ENCODE data around the gene GPATCH4.

Gene GPATCH4

DNA sequence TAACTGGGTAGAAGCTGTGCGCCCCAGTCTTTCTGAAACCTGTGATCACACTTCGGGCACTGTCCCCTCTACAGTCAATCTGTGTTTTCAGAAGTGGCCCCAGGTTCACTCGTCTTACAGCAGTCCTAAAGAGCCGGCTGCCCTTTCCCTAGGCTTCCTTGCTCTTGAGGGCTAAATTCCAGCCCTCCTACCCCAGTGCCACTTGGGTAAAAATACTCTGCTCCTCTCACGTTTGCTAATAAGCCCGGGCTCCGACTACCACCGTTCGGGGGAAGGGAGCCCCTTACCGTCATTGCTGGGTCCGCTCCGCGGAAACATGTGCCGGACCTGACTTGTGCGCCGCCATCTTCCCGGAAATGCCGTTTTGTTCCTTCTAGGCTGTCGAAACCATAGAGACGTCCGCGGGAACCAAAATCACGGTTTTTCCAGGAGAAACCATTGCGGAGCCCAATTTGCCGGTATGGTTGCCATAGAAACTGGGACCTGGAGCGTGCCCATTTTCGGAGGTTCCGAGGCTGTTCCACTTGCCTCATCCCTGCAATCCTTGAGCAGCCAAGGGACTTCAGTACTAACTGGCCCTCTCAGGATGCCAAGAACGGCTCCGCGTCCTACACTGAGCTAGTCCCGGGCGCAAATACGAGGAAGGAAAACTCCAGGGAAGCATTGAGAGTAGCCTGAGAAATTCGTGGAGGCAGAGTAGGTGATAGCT lies at the start of gene GPATCH4:
TSS of gene GPATCH4 (minus strand) at position 358 of the 709 bp plus-strand sequence.
- H2AFZ ChIP-seq, result peak within 1 kb of the TSS; percentile 90
- peak within 1 kb of the TSS; percentile 54 for H3K27ac ChIP-seq
- H3K27me3 ChIP-seq (ENCODE audit: control insufficient read depth, insufficient read depth, low read length), result no peaks in the 10 kb centered on the region
- no peaks in the 10 kb centered on the region for H3K36me3 ChIP-seq (ENCODE audit: control insufficient read depth, insufficient read depth, low read length)
- no peaks in the 10 kb centered on the region for H3K4me1 ChIP-seq
- no peaks in the 10 kb centered on the region for H3K79me2 ChIP-seq
- H3K9ac ChIP-seq, result no peak within 1 kb of the TSS
- TF ChIP-seq, protein P1, sequence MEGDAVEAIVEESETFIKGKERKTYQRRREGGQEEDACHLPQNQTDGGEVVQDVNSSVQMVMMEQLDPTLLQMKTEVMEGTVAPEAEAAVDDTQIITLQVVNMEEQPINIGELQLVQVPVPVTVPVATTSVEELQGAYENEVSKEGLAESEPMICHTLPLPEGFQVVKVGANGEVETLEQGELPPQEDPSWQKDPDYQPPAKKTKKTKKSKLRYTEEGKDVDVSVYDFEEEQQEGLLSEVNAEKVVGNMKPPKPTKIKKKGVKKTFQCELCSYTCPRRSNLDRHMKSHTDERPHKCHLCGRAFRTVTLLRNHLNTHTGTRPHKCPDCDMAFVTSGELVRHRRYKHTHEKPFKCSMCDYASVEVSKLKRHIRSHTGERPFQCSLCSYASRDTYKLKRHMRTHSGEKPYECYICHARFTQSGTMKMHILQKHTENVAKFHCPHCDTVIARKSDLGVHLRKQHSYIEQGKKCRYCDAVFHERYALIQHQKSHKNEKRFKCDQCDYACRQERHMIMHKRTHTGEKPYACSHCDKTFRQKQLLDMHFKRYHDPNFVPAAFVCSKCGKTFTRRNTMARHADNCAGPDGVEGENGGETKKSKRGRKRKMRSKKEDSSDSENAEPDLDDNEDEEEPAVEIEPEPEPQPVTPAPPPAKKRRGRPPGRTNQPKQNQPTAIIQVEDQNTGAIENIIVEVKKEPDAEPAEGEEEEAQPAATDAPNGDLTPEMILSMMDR (IDR thresholded peaks at IDR 0.05), result no peak
- H3K4me2 ChIP-seq (ENCODE audit: low read length), result peak within 1 kb of the TSS; percentile 68
- H3K4me3 ChIP-seq (ENCODE audit: low read depth, low read length), result peak within 1 kb of the TSS; percentile 80
- no peaks in the 10 kb centered on the region for H3K9me3 ChIP-seq (ENCODE audit: control insufficient read depth, low read length)

DNA sequence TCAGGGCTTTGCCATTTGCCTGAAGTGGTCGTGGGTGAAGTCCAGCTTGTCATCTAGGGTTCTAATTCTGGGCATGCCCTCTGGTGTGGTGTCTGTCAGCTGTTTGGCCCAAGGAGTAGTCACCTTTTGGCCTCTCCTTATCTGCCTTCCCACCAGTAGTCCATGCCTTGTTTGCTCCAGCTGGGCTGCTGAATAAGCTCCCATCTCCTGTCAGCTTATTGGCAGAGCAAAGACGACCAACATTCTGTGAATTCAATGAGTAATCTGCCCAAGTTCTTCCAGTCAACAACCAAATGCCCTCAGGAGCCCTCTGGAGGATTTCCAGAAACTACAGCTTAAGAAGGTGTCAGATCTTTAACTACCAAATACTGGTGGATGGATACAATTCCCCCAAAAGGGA lies 47.7 kb upstream of the GPATCH4 start:
- Histone ChIP-seq H3K79me2 (no peaks in the 10 kb centered on the region), H3K27me3 (ENCODE audit: control insufficient read depth, insufficient read depth, low read length) (no peaks in the 10 kb centered on the region), H3K27ac (no peak overlapping the region), H2AFZ (no peak overlapping the region), H3K9me3 (ENCODE audit: control insufficient read depth, low read length) (no peaks in the 10 kb centered on the region), H3K36me3 (ENCODE audit: control insufficient read depth, insufficient read depth, low read length) (no peaks in the 10 kb centered on the region), H3K9ac (no peak overlapping the region), H3K4me2 (ENCODE audit: low read length) (no peak overlapping the region), H3K4me1 (no peaks in the 10 kb centered on the region), H3K4me3 (ENCODE audit: low read depth, low read length) (no peak overlapping the region)
- TF ChIP-seq, protein P1 (IDR thresholded peaks at IDR 0.05), result no peak

DNA sequence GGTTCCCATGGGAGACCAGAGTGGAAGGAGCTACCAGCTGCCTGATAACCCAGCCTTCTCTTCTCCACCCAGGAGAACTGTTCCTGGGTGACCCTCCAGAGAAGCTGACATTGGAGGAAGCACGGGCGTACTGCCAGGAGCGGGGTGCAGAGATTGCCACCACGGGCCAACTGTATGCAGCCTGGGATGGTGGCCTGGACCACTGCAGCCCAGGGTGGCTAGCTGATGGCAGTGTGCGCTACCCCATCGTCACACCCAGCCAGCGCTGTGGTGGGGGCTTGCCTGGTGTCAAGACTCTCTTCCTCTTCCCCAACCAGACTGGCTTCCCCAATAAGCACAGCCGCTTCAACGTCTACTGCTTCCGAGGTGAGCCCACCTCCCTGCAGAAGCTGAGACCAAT lies 47.2 kb upstream of the GPATCH4 start:
- Histone ChIP-seq H3K79me2 (no peaks in the 10 kb centered on the region), H3K4me2 (ENCODE audit: low read length) (no peak overlapping the region), H3K27ac (no peak overlapping the region), H3K36me3 (ENCODE audit: control insufficient read depth, insufficient read depth, low read length) (no peaks in the 10 kb centered on the region), H3K9me3 (ENCODE audit: control insufficient read depth, low read length) (no peaks in the 10 kb centered on the region), H3K4me3 (ENCODE audit: low read depth, low read length) (no peak overlapping the region), H3K9ac (no peak overlapping the region), H3K4me1 (no peaks in the 10 kb centered on the region), H2AFZ (no peak overlapping the region), H3K27me3 (ENCODE audit: control insufficient read depth, insufficient read depth, low read length) (no peaks in the 10 kb centered on the region)
- TF ChIP-seq, protein P1 (IDR thresholded peaks at IDR 0.05), result no peak

DNA sequence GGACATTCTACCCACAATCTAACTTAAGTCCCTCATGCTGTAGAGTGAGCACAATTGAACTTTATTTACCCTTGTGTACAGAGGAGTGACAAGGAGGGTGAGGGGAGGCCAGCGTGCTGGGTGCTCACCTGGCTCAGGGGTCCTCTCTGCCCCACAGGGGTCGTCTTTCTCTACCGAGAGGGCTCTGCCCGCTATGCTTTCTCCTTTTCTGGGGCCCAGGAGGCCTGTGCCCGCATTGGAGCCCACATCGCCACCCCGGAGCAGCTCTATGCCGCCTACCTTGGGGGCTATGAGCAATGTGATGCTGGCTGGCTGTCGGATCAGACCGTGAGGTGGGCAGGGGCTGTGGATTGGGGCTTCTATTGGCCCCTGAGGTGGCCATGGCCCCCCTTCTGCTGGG lies 46.1 kb upstream of the GPATCH4 start:
- H3K9ac ChIP-seq, result no peak overlapping the region
- no peak overlapping the region for H2AFZ ChIP-seq
- TF ChIP-seq, protein P1 (IDR thresholded peaks at IDR 0.05), result no peak
- no peaks in the 10 kb centered on the region for H3K79me2 ChIP-seq
- H3K9me3 ChIP-seq (ENCODE audit: control insufficient read depth, low read length), result no peaks in the 10 kb centered on the region
- no peak overlapping the region for H3K27ac ChIP-seq
- no peaks in the 10 kb centered on the region for H3K36me3 ChIP-seq (ENCODE audit: control insufficient read depth, insufficient read depth, low read length)
- H3K4me3 ChIP-seq (ENCODE audit: low read depth, low read length), result no peak overlapping the region
- peaks cover 4% of the 10 kb centered on the region for H3K27me3 ChIP-seq (ENCODE audit: control insufficient read depth, insufficient read depth, low read length)
- no peak overlapping the region for H3K4me2 ChIP-seq (ENCODE audit: low read length)
- H3K4me1 ChIP-seq, result no peaks in the 10 kb centered on the region

DNA sequence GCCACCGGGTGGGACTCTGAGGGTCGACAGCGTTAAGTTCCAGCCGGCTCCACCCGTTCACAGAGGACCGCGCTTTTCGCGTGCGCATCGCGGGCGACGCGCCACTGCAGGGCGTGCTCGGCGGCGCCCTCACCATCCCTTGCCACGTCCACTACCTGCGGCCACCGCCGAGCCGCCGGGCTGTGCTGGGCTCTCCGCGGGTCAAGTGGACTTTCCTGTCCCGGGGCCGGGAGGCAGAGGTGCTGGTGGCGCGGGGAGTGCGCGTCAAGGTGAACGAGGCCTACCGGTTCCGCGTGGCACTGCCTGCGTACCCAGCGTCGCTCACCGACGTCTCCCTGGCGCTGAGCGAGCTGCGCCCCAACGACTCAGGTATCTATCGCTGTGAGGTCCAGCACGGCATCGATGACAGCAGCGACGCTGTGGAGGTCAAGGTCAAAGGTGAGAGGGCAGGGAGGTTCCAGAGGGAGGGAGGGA lies 45.5 kb upstream of the GPATCH4 start:
- no peak overlapping the region for H2AFZ ChIP-seq
- no peak overlapping the region for H3K4me3 ChIP-seq (ENCODE audit: low read depth, low read length)
- TF ChIP-seq, protein P1 (IDR thresholded peaks at IDR 0.05), result no peak
- H3K9ac ChIP-seq, result no peak overlapping the region
- H3K4me1 ChIP-seq, result no peaks in the 10 kb centered on the region
- H3K36me3 ChIP-seq (ENCODE audit: control insufficient read depth, insufficient read depth, low read length), result no peaks in the 10 kb centered on the region
- no peaks in the 10 kb centered on the region for H3K79me2 ChIP-seq
- no peak overlapping the region for H3K27ac ChIP-seq
- no peak overlapping the region for H3K4me2 ChIP-seq (ENCODE audit: low read length)
- H3K9me3 ChIP-seq (ENCODE audit: control insufficient read depth, low read length), result no peaks in the 10 kb centered on the region
- peaks cover 6% of the 10 kb centered on the region for H3K27me3 ChIP-seq (ENCODE audit: control insufficient read depth, insufficient read depth, low read length)

Measured in parathyroid adenoma (tissue), 2 donors.